GM12801 (cell line): ENCODE results near the gene TMEM250.

Experiments used
- TF ChIP-seq, protein P1 (sequence below): IDR thresholded peaks from one replicate; pipeline ENCODE4 v1.5.1; 2011; ENCODE audit warnings: control low read depth; ENCODE audit not compliant: insufficient read length; ENCODE audit errors: extremely low read depth

Gene TMEM250

DNA sequence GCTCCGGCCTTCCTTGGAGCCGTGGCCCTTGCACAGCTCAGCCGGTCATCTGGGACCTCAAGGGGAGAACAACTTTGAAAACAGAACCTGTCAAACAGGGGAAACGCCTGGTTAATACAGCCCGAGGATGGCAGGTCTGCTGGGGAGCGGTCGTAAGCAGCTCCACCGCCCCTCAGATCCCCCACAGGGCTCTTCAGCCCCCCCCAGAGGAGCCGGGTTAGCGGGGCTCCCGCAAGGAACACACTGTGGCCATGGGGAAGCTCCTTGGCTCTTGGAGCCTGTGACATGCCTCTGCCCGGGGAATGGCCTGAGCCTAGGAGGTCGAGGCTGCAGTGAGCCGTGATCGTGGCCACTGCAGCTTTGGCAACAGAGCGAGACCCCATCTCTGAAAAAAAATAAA is 6.8 kb downstream of the TMEM250 start:
- TF ChIP-seq, protein P1, sequence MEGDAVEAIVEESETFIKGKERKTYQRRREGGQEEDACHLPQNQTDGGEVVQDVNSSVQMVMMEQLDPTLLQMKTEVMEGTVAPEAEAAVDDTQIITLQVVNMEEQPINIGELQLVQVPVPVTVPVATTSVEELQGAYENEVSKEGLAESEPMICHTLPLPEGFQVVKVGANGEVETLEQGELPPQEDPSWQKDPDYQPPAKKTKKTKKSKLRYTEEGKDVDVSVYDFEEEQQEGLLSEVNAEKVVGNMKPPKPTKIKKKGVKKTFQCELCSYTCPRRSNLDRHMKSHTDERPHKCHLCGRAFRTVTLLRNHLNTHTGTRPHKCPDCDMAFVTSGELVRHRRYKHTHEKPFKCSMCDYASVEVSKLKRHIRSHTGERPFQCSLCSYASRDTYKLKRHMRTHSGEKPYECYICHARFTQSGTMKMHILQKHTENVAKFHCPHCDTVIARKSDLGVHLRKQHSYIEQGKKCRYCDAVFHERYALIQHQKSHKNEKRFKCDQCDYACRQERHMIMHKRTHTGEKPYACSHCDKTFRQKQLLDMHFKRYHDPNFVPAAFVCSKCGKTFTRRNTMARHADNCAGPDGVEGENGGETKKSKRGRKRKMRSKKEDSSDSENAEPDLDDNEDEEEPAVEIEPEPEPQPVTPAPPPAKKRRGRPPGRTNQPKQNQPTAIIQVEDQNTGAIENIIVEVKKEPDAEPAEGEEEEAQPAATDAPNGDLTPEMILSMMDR, result no peak

GRCh38 chr9:136111190-136111589 is 7.5 kb downstream of the TMEM250 start:
- TF ChIP-seq, protein P1, result no peak

GRCh38 chr9:136110082-136111061 is 8.3 kb downstream of the TMEM250 start:
- TF ChIP-seq, protein P1, result no peak

- TF ChIP-seq, protein P1, result no peak
Measured at GRCh38 chr9:136109351-136110081, 9.2 kb downstream of the TMEM250 start.

DNA sequence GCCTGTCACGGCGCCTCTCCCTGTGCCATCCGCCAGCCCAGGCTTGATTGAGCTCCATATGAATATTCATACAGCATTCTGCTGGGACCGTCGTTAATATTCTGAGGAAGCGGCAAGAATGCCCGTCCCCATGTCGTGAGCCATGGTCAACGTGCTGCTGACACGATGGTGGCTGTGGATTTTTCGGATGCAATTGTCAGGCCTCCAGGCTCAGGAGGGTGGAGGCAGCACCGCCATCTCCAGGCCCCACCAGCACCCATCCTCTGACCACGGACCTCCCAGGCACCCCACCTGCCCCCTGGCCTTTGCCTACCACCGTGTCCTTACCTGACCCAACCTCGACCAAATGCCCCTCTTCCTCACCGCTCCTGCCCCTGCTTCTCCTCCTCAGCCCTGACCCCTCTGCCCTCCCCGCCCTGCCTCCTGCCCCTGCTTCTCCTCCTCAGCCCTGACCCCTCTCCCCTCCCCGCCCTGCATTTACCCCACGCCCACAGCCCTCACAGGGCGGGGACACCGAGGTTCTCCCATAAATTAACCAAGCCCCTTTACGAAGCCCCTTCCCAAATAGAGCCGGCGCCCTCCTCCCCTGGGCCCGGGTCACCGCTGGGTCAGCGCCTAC is 9.9 kb downstream of the TMEM250 start:
- TF ChIP-seq, protein P1, result no peak

- TF ChIP-seq, protein P1, result no peak
Measured at GRCh38 chr9:136107953-136108647, 10.6 kb downstream of the TMEM250 start.
